ENCODE data around the gene GABRR2. TPM values are rescaled to one million over a fixed set of nuclear protein-coding genes. Genes with fewer than 3 reads are reported as not detected.

GABRR2 gene
- total RNA-seq, 1 experiment from 2014 or later, result 0.78 TPM

DNA sequence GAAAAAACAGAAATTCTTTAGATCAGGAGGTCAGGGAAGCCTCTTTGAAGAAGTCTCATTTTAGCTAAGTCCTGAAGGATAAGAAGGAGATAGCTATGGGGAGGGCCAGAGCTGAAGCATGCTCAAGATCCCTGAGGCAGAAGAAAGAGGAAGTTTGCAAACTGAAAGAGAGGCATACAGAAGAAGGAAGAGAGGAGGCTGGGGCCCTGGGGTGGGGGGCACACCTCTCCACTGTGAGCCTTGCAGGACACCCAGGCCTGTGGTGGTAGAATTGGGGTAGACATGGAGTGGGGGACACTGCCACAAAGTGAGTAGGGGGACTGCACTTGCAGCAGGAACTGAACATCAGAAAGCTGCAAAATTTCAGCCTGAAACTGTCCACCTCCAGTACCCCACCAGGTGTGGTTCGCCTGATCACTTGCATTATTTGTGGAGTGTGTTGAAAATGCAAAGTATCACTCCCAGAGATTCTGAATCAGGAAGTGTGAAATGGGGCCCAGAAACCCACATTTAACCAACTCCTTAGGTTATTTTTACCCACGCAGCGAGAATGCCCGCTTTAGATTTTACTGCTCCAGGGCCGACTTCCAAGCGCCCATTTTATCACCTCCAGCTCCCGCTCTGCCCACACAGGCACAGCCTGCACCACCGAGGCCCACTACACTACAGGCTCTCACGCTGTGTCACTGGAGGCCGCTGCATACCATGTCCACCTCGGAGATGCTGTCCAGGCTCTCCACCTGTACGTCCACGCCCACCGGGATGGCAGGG is 44.0 kb downstream of the GABRR2 start:
- no peak overlapping the region for H3K4me3 Mint-ChIP-seq (ENCODE audit: low read depth, unreplicated experiment)
- intact Hi-C loops (cut with micrococcal nuclease; ENCODE audit: unreplicated experiment), result no loop called here
- H3K9me3 Mint-ChIP-seq (ENCODE audit: low read depth, unreplicated experiment), result no peaks in the 10 kb centered on the region
- BruUV-seq (replicated peaks), result no TSS peak
- peaks cover 8% of the 10 kb centered on the region for H3K27me3 Mint-ChIP-seq (ENCODE audit: unreplicated experiment)
- H3K36me3 Mint-ChIP-seq (ENCODE audit: insufficient read depth, unreplicated experiment), result peaks cover 4% of the 10 kb centered on the region
- CTCF ChIA-PET, result no interaction called here
- no peak overlapping the region for H3K27ac Mint-ChIP-seq (ENCODE audit: unreplicated experiment)
- no peaks in the 10 kb centered on the region for H3K4me1 Mint-ChIP-seq (ENCODE audit: low read depth, unreplicated experiment)
- no peak for TF ChIP-seq CTCF (IDR thresholded peaks at IDR 0.05; ENCODE audit: unreplicated experiment)
- DNase-seq, result no peak

DNA sequence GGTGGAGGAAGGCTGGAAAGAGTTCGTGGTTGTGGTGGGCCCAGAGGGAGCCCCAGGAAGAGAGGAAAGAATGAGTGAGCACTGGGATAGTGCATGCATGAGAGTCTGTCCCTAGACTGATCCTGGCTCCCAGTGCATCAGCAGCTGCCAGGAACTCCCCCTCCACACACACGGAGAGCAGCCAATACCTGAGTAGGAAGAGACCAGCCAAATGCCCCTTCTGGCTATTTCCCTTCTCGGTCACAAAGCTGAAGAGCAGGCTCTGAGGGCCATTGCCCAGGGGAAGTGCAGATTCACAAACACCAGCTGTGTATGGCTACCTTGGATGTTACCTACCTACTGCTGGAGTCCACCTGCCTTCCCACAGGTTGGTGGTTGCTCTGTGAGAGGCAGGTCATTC is 45.1 kb downstream of the GABRR2 start:
- no TSS peak for BruUV-seq (replicated peaks)
- Mint-ChIP-seq H3K4me1 (ENCODE audit: low read depth, unreplicated experiment) (no peaks in the 10 kb centered on the region), H3K9me3 (ENCODE audit: low read depth, unreplicated experiment) (no peaks in the 10 kb centered on the region), H3K4me3 (ENCODE audit: low read depth, unreplicated experiment) (no peak overlapping the region), H3K27me3 (ENCODE audit: unreplicated experiment) (peaks cover 8% of the 10 kb centered on the region), H3K36me3 (ENCODE audit: insufficient read depth, unreplicated experiment) (peaks cover 4% of the 10 kb centered on the region), H3K27ac (ENCODE audit: unreplicated experiment) (no peak overlapping the region)
- intact Hi-C loops (cut with micrococcal nuclease; ENCODE audit: unreplicated experiment), result no loop called here
- TF ChIP-seq CTCF (IDR thresholded peaks at IDR 0.05; ENCODE audit: unreplicated experiment), result no peak
- no peak for DNase-seq
- CTCF ChIA-PET, result no interaction called here

DNA sequence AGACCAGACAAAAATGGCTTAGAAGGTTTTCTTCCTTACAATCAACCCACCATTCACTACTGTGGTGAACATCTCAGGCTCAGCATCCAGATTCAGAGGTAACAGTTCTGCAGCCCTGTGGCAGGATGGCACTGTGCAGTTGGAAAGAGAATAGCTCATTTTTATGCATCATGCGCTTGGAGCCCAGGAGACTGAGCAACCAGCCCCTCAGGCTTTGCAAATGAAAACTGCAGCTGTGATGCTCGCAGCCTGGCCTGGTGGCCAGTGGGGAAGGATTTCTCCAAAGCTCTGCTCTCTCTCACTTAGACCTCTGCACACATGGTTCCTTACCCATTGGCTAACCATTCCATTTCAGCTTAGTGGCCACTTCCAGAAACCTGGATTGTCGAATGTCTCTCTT is 45.8 kb downstream of the GABRR2 start:
- Mint-ChIP-seq H3K9me3 (ENCODE audit: low read depth, unreplicated experiment) (no peaks in the 10 kb centered on the region), H3K27ac (ENCODE audit: unreplicated experiment) (no peak overlapping the region), H3K4me3 (ENCODE audit: low read depth, unreplicated experiment) (no peak overlapping the region), H3K36me3 (ENCODE audit: insufficient read depth, unreplicated experiment) (peaks cover 4% of the 10 kb centered on the region), H3K27me3 (ENCODE audit: unreplicated experiment) (peaks cover 8% of the 10 kb centered on the region), H3K4me1 (ENCODE audit: low read depth, unreplicated experiment) (no peaks in the 10 kb centered on the region)
- no peak for TF ChIP-seq CTCF (IDR thresholded peaks at IDR 0.05; ENCODE audit: unreplicated experiment)
- no peak for DNase-seq
- no TSS peak for BruUV-seq (replicated peaks)
- intact Hi-C loops (cut with micrococcal nuclease; ENCODE audit: unreplicated experiment), result no loop called here
- CTCF ChIA-PET, result no interaction called here

- CTCF ChIA-PET, result interaction anchor here (0.9 kb wide), 1 partner anchor 11 kb away, joined by 3 read pairs; no protein-coding TSS in a partner anchor
- Mint-ChIP-seq H3K27ac (ENCODE audit: unreplicated experiment) (no peak overlapping the region), H3K36me3 (ENCODE audit: insufficient read depth, unreplicated experiment) (peaks cover 4% of the 10 kb centered on the region), H3K4me1 (ENCODE audit: low read depth, unreplicated experiment) (no peaks in the 10 kb centered on the region), H3K27me3 (ENCODE audit: unreplicated experiment) (peaks cover 8% of the 10 kb centered on the region), H3K9me3 (ENCODE audit: low read depth, unreplicated experiment) (no peaks in the 10 kb centered on the region), H3K4me3 (ENCODE audit: low read depth, unreplicated experiment) (no peak overlapping the region)
- no peak for DNase-seq
- intact Hi-C loops (cut with micrococcal nuclease; ENCODE audit: unreplicated experiment), result no loop called here
- BruUV-seq (replicated peaks), result no TSS peak
- no peak for TF ChIP-seq CTCF (IDR thresholded peaks at IDR 0.05; ENCODE audit: unreplicated experiment)
These were observed 46.3 kb downstream of the GABRR2 start for GRCh38 chr6:89268776-89269175.

All from Calu3 (cell line).